Tibial nerve (tissue), 4 donors: ENCODE measurements around the gene TNFSF15. TPM values are rescaled to one million over a fixed set of nuclear protein-coding genes. Genes with fewer than 3 reads are reported as not detected.

Experiments used
- DNase-seq, 2 donors: peaks; one replicate each; pipeline ENCODE4 v3.0.0-alpha.2; 2019; ENCODE audit warnings: low spot score in 2 of 2
- H3K27ac ChIP-seq, 4 donors: fragments of 200-600 bp; sonication (generic) in 3 of 4; one replicate each; pipeline ENCODE4 v1.5.1; 2017 to 2019; ENCODE audit warnings: mild to moderate bottlenecking in 1 of 4
- H3K27me3 ChIP-seq, 2 donors: fragments of 200-600 bp; sonication (generic) in 1 of 2; one replicate each; pipeline versions ENCODE4 v1.5.1 to v1.6.0; 2017 to 2019
- H3K36me3 ChIP-seq, 3 donors: fragments of 200-600 bp; sonication (generic); one replicate each; pipeline ENCODE4 v1.5.1; 2018 to 2019
- H3K4me1 ChIP-seq, 4 donors: fragments of 200-600 bp; sonication (generic) in 3 of 4; one replicate each; pipeline ENCODE4 v1.5.1; 2017 to 2019
- H3K4me3 ChIP-seq, 4 donors: fragments of 200-600 bp; sonication (generic) in 3 of 4; one replicate each; pipeline ENCODE4 v1.5.1; 2017 to 2019; ENCODE audit warnings: mild to moderate bottlenecking in 1 of 4, moderate library complexity in 1 of 4
- H3K9me3 ChIP-seq, 4 donors: fragments of 200-600 bp; sonication (generic) in 3 of 4; one replicate each; pipeline ENCODE4 v1.5.1; 2017 to 2019
- EP300 ChIP-seq, 2 donors: sonication (generic); formaldehyde crosslinking; IDR thresholded peaks; one replicate each; pipeline ENCODE4 v1.6.1; 2017; ENCODE audit warnings: antibody characterized with exemption in 2 of 2, mild to moderate bottlenecking in 1 of 2
- POLR2A ChIP-seq, 2 donors: fragments of 450-650 bp; IDR thresholded peaks; one replicate each; pipeline ENCODE4 v1.6.1; 2017; ENCODE audit warnings: antibody characterized with exemption in 2 of 2, mild to moderate bottlenecking in 2 of 2, moderate library complexity in 2 of 2
- WGBS, 2 donors: methylation state at CpG; one replicate each; pipeline ENCODE4 v1.1.5; 2018; 5-methylcytosine and 5-hydroxymethylcytosine counted together
- total RNA-seq, 4 donors: library from RNA; depleted of rRNA; stranded (reverse); fragments of >200 nt; gene quantifications; one replicate each; pipeline ENCODE4 v1.1.0, GENCODE V29; 2016
- TF ChIP-seq, protein P1 (sequence below), 5 experiments: fragments of 200-600 bp in 3 of 5; fragments of 450-650 bp in 2 of 5; sonication (generic) in 3 of 5; IDR thresholded peaks; one replicate each; pipeline ENCODE4 v1.5.1; 2016 to 2019; ENCODE audit warnings: antibody characterized with exemption in 5 of 5, mild to moderate bottlenecking in 3 of 5, moderate library complexity in 2 of 5

Gene TNFSF15
- total RNA-seq, 4 donors from 2014 or later: 0.30 to 2.1 (median 1.2) TPM

GRCh38 chr9:114779352-114779845 lies 26.4 kb downstream of the TNFSF15 start:
- Histone ChIP-seq H3K27me3 (no peaks in the 10 kb centered on the region), H3K9me3 (no peaks in the 10 kb centered on the region), H3K4me3 (no peak overlapping the region), H3K4me1 (peaks cover 0 to 3% (median 0%) of the 10 kb centered on the region in 4 donors), H3K36me3 (no peaks in the 10 kb centered on the region), H3K27ac (no peak overlapping the region)
- TF ChIP-seq POLR2A (IDR thresholded peaks at IDR 0.05) (no peak), EP300 (IDR thresholded peaks at IDR 0.05) (peak in 1 of 2 donors; percentile 34)
- DNase-seq: peak in 1 of 2 donors; percentile 23
- 32 to 35% methylated on average over 4 of the region's 4 CpGs for WGBS, 2 donors

- Histone ChIP-seq H3K9me3 (no peaks in the 10 kb centered on the region), H3K4me1 (peaks cover 0 to 3% (median 0%) of the 10 kb centered on the region in 4 donors), H3K27ac (no peak overlapping the region), H3K4me3 (no peak overlapping the region), H3K27me3 (no peaks in the 10 kb centered on the region), H3K36me3 (no peaks in the 10 kb centered on the region)
- no peak for DNase-seq
- WGBS, 2 donors: 54 to 60% methylated on average over 6 of the region's 6 CpGs
- TF ChIP-seq, protein P1, sequence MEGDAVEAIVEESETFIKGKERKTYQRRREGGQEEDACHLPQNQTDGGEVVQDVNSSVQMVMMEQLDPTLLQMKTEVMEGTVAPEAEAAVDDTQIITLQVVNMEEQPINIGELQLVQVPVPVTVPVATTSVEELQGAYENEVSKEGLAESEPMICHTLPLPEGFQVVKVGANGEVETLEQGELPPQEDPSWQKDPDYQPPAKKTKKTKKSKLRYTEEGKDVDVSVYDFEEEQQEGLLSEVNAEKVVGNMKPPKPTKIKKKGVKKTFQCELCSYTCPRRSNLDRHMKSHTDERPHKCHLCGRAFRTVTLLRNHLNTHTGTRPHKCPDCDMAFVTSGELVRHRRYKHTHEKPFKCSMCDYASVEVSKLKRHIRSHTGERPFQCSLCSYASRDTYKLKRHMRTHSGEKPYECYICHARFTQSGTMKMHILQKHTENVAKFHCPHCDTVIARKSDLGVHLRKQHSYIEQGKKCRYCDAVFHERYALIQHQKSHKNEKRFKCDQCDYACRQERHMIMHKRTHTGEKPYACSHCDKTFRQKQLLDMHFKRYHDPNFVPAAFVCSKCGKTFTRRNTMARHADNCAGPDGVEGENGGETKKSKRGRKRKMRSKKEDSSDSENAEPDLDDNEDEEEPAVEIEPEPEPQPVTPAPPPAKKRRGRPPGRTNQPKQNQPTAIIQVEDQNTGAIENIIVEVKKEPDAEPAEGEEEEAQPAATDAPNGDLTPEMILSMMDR (IDR thresholded peaks at IDR 0.05): no peak
- TF ChIP-seq POLR2A (IDR thresholded peaks at IDR 0.05) (no peak), EP300 (IDR thresholded peaks at IDR 0.05) (no peak)
Measured at GRCh38 chr9:114777821-114778609, 27.8 kb downstream of the TNFSF15 start.

DNA sequence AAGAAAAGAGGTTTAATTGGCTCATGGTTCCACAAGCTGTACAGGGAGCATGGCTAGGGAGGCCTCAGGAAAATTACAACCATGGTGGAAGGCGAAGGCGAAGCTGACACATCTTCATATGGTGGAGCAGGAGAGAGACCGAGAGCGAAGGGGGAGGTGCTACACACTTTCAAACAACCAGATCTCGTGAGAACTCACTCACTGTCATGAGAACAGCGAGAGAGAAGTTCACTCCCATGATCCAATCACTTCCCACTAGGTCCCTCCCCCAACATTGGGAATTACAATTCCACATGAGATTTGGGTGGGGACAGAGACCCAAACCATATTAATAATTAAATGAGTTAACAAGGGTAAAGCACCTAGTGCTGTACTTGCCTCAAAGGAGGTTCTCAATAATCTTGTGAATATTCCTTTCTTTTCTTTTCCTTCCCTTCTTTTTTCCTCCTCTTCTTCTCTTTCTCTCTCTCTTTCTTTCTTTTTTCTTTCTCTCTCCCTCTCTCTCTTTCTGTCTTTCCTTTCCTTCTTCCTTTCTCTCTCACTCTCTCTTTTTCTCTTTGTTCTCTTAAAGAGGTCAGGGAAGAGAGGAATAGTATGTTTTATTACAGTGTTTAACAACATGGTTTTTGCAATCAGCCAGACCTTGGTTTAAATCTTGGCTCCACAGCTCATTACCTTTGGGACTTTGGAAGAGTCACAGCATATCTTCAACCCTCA lies 29.0 kb downstream of the TNFSF15 start:
- Histone ChIP-seq H3K4me3 (no peak overlapping the region), H3K27me3 (no peaks in the 10 kb centered on the region), H3K36me3 (no peaks in the 10 kb centered on the region), H3K27ac (no peak overlapping the region), H3K9me3 (no peaks in the 10 kb centered on the region), H3K4me1 (peaks cover 0 to 3% (median 0%) of the 10 kb centered on the region in 4 donors)
- TF ChIP-seq EP300 (IDR thresholded peaks at IDR 0.05) (no peak), POLR2A (IDR thresholded peaks at IDR 0.05) (no peak)
- TF ChIP-seq, protein P1 (IDR thresholded peaks at IDR 0.05): no peak
- WGBS, 2 donors: 92 to 93% methylated on average over 6 of the region's 6 CpGs
- no peak for DNase-seq

DNA sequence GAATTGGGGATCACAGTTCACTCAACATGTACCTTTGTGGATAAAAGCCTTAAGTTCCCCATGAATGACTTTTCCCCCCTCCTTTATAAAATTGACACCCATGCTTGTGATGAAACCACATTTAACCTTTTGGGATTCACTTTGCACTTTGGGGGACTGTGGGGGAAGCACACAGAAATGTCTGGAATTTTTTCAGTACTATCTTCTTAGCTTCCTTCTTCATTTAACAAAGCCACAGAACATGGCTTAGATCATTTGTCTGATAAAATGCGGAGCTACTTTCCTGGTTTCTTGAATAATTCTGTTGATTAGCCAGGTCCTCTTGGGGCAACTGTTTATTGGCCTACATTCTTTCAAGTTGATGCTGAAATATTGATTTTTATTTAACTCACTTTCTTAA lies 29.9 kb downstream of the TNFSF15 start:
- no peak for TF ChIP-seq EP300 (IDR thresholded peaks at IDR 0.05)
- TF ChIP-seq, protein P1 (IDR thresholded peaks at IDR 0.05): no peak
- no peak for TF ChIP-seq POLR2A (IDR thresholded peaks at IDR 0.05)
- H3K27ac ChIP-seq: no peak overlapping the region
- 77 to 82% methylated on average over 1 of the region's 1 CpG for WGBS, 2 donors

DNA sequence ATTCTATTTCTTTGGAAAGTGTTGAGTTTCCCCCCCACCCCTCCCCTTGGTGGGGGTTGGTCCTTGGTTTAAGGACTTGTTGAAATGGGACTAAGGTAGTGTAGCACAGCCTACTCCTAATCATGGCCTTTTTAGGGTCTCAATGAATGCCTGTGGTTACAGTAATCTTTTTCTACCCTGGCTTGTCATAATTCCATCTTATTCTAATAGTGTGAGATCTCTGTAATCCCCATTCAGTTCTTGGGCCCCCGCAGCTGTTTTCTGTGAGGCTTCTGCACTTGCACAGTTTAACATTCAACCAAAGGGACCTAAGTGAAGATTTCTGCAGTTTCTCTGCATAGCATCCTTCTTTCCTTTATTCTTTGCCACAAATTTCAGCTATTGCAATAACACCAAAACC lies 30.7 kb downstream of the TNFSF15 start:
- H3K9me3 ChIP-seq: no peaks in the 10 kb centered on the region
- TF ChIP-seq, protein P1 (IDR thresholded peaks at IDR 0.05): no peak
- TF ChIP-seq EP300 (IDR thresholded peaks at IDR 0.05) (no peak), POLR2A (IDR thresholded peaks at IDR 0.05) (no peak)
- H3K27me3 ChIP-seq: no peaks in the 10 kb centered on the region
- WGBS, 2 donors: 88 to 97% methylated on average over 1 of the region's 1 CpG
- no peak overlapping the region for H3K27ac ChIP-seq
- peaks cover 0 to 3% (median 0%) of the 10 kb centered on the region in 4 donors for H3K4me1 ChIP-seq
- DNase-seq: no peak
- no peaks in the 10 kb centered on the region for H3K36me3 ChIP-seq
- no peak overlapping the region for H3K4me3 ChIP-seq

More for the DNA sequence above, 29.9 kb downstream of the TNFSF15 start:
- H3K36me3 ChIP-seq: no peaks in the 10 kb centered on the region
- no peak for DNase-seq
- H3K4me3 ChIP-seq: no peak overlapping the region
- H3K4me1 ChIP-seq: peaks cover 0 to 3% (median 0%) of the 10 kb centered on the region in 4 donors
- no peaks in the 10 kb centered on the region for H3K9me3 ChIP-seq
- no peaks in the 10 kb centered on the region for H3K27me3 ChIP-seq
